ENCODE measurements around the gene FKBP1A.

The FKBP1A gene

DNA sequence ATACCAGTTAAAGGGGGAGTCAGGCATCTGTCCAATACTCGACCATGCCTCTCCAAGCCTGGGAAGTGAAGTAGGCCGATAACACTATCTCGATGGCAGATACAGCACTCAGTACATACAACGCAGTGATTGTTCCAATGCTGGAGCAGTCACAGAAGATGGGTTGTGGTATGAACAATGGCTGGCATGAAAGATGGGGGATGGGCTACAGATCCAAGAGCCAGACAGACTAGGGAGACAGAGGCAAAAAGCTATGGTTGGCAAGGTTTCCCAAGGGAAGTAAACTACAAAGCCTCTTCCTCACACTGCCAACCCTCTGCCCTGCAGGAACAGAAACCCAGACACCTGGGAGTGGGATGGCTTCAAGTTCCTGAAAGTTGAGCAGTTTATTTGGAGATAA lies 19.2 kb downstream of the FKBP1A start:
- Histone ChIP-seq H3K27ac (ENCODE audit: low read depth, low read length) (no peak overlapping the region), H3K4me3 (ENCODE audit: low read depth, low read length) (no peak overlapping the region), H3K27me3 (ENCODE audit: control insufficient read depth, insufficient read depth, low read length) (no peaks in the 10 kb centered on the region), H3K9ac (ENCODE audit: low read depth, low read length) (no peak overlapping the region), H3K36me3 (ENCODE audit: control insufficient read depth, insufficient read depth, low read length) (peaks cover 49% of the 10 kb centered on the region), H3K4me1 (ENCODE audit: control insufficient read depth, insufficient read depth, low read length) (peaks cover 9% of the 10 kb centered on the region; the same call in 1 of the 2 replicates), H3K9me3 (ENCODE audit: control insufficient read depth, insufficient read depth, low read length) (no peaks in the 10 kb centered on the region)

- H3K36me3 ChIP-seq (ENCODE audit: control insufficient read depth, insufficient read depth, low read length) = peaks cover 54% of the 10 kb centered on the region
- H3K27me3 ChIP-seq (ENCODE audit: control insufficient read depth, insufficient read depth, low read length) = no peaks in the 10 kb centered on the region
Measured at GRCh38 chr20:1373036-1373435, 19.8 kb downstream of the FKBP1A start.

DNA sequence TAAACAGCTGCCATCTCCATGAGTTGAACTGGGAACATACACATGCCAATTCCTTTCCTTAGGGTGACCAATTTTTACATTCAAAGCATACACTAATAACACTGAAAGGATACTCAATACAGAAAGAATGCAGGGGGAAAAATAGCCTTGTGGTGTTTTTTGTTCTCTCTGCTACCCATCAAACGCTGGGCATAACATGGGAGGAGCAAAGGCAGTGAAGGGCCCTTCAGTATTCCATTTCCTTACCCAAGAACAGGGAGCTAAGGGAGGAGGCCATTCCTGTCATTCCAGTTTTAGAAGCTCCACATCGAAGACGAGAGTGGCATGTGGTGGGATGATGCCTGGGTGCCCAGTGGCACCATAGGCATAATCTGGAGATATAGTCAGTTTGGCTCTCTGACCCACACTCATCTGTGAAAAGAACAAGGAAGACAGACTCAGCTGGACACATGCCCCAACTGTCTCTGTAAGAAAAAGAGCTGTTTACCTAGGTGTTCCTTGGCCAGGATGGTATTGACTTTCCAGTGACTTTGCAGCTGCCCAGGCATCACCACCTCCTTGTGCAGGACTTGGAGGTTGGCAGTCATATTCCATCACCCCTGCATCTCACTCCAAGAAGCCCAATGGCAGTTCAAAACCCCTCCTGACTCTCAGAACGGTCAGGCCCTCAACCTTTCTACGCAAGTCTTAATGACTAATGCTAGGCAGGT lies 20.9 kb downstream of the FKBP1A start:
- Histone ChIP-seq H3K9ac (ENCODE audit: low read depth, low read length) (no peak overlapping the region), H3K27ac (ENCODE audit: low read depth, low read length) (no peak overlapping the region), H3K36me3 (ENCODE audit: control insufficient read depth, insufficient read depth, low read length) (peaks cover 61% of the 10 kb centered on the region), H3K4me1 (ENCODE audit: control insufficient read depth, insufficient read depth, low read length) (no peaks in the 10 kb centered on the region), H3K9me3 (ENCODE audit: control insufficient read depth, insufficient read depth, low read length) (no peaks in the 10 kb centered on the region), H3K27me3 (ENCODE audit: control insufficient read depth, insufficient read depth, low read length) (no peaks in the 10 kb centered on the region), H3K4me3 (ENCODE audit: low read depth, low read length) (no peak overlapping the region)

More at GRCh38 chr20:1373036-1373435, 19.8 kb downstream of the FKBP1A start:
- no peak overlapping the region for H3K9ac ChIP-seq (ENCODE audit: low read depth, low read length)
- H3K9me3 ChIP-seq (ENCODE audit: control insufficient read depth, insufficient read depth, low read length) = no peaks in the 10 kb centered on the region
- no peak overlapping the region for H3K27ac ChIP-seq (ENCODE audit: low read depth, low read length)
- H3K4me3 ChIP-seq (ENCODE audit: low read depth, low read length) = no peak overlapping the region
- peaks cover 6% of the 10 kb centered on the region; the same call in 1 of the 2 replicates for H3K4me1 ChIP-seq (ENCODE audit: control insufficient read depth, insufficient read depth, low read length)

GRCh38 chr20:1371202-1371782 lies 21.6 kb downstream of the FKBP1A start:
- Histone ChIP-seq H3K9me3 (ENCODE audit: control insufficient read depth, insufficient read depth, low read length) (no peaks in the 10 kb centered on the region), H3K27me3 (ENCODE audit: control insufficient read depth, insufficient read depth, low read length) (no peaks in the 10 kb centered on the region), H3K36me3 (ENCODE audit: control insufficient read depth, insufficient read depth, low read length) (peaks cover 61% of the 10 kb centered on the region), H3K9ac (ENCODE audit: low read depth, low read length) (no peak overlapping the region), H3K27ac (ENCODE audit: low read depth, low read length) (no peak overlapping the region), H3K4me3 (ENCODE audit: low read depth, low read length) (no peak overlapping the region), H3K4me1 (ENCODE audit: control insufficient read depth, insufficient read depth, low read length) (no peaks in the 10 kb centered on the region)

- peaks cover 61% of the 10 kb centered on the region for H3K36me3 ChIP-seq (ENCODE audit: control insufficient read depth, insufficient read depth, low read length)
- no peak overlapping the region for H3K4me3 ChIP-seq (ENCODE audit: low read depth, low read length)
- no peaks in the 10 kb centered on the region for H3K9me3 ChIP-seq (ENCODE audit: control insufficient read depth, insufficient read depth, low read length)
- no peaks in the 10 kb centered on the region for H3K4me1 ChIP-seq (ENCODE audit: control insufficient read depth, insufficient read depth, low read length)
- H3K27ac ChIP-seq (ENCODE audit: low read depth, low read length) = no peak overlapping the region
- H3K27me3 ChIP-seq (ENCODE audit: control insufficient read depth, insufficient read depth, low read length) = no peaks in the 10 kb centered on the region
- H3K9ac ChIP-seq (ENCODE audit: low read depth, low read length) = no peak overlapping the region
Measured at GRCh38 chr20:1370548-1371110, 22.2 kb downstream of the FKBP1A start.

- H3K4me1 ChIP-seq (ENCODE audit: control insufficient read depth, insufficient read depth, low read length) = no peaks in the 10 kb centered on the region
- no peaks in the 10 kb centered on the region for H3K27me3 ChIP-seq (ENCODE audit: control insufficient read depth, insufficient read depth, low read length)
- H3K27ac ChIP-seq (ENCODE audit: low read depth, low read length) = no peak overlapping the region
- H3K4me3 ChIP-seq (ENCODE audit: low read depth, low read length) = no peak overlapping the region
- H3K9me3 ChIP-seq (ENCODE audit: control insufficient read depth, insufficient read depth, low read length) = no peaks in the 10 kb centered on the region
- peaks cover 61% of the 10 kb centered on the region for H3K36me3 ChIP-seq (ENCODE audit: control insufficient read depth, insufficient read depth, low read length)
- H3K9ac ChIP-seq (ENCODE audit: low read depth, low read length) = no peak overlapping the region
Measured at GRCh38 chr20:1369970-1370369, 22.9 kb downstream of the FKBP1A start.

- H3K9me3 ChIP-seq (ENCODE audit: control insufficient read depth, insufficient read depth, low read length) = no peaks in the 10 kb centered on the region
- no peaks in the 10 kb centered on the region for H3K4me1 ChIP-seq (ENCODE audit: control insufficient read depth, insufficient read depth, low read length)
- no peak overlapping the region for H3K27ac ChIP-seq (ENCODE audit: low read depth, low read length)
- H3K9ac ChIP-seq (ENCODE audit: low read depth, low read length) = no peak overlapping the region
- H3K36me3 ChIP-seq (ENCODE audit: control insufficient read depth, insufficient read depth, low read length) = peaks cover 50% of the 10 kb centered on the region
- no peaks in the 10 kb centered on the region for H3K27me3 ChIP-seq (ENCODE audit: control insufficient read depth, insufficient read depth, low read length)
- no peak overlapping the region for H3K4me3 ChIP-seq (ENCODE audit: low read depth, low read length)
Measured at GRCh38 chr20:1368448-1369199, 24.2 kb downstream of the FKBP1A start.

- no peak overlapping the region for H3K27ac ChIP-seq (ENCODE audit: low read depth, low read length)
- no peaks in the 10 kb centered on the region for H3K4me1 ChIP-seq (ENCODE audit: control insufficient read depth, insufficient read depth, low read length)
- peaks cover 40% of the 10 kb centered on the region for H3K36me3 ChIP-seq (ENCODE audit: control insufficient read depth, insufficient read depth, low read length)
- H3K4me3 ChIP-seq (ENCODE audit: low read depth, low read length) = no peak overlapping the region
- no peak overlapping the region for H3K9ac ChIP-seq (ENCODE audit: low read depth, low read length)
- no peaks in the 10 kb centered on the region for H3K9me3 ChIP-seq (ENCODE audit: control insufficient read depth, insufficient read depth, low read length)
- H3K27me3 ChIP-seq (ENCODE audit: control insufficient read depth, insufficient read depth, low read length) = no peaks in the 10 kb centered on the region
Measured at GRCh38 chr20:1367479-1367878, 25.4 kb downstream of the FKBP1A start.

- Histone ChIP-seq H3K27ac (ENCODE audit: low read depth, low read length) (no peak overlapping the region), H3K9me3 (ENCODE audit: control insufficient read depth, insufficient read depth, low read length) (no peaks in the 10 kb centered on the region), H3K9ac (ENCODE audit: low read depth, low read length) (no peak overlapping the region), H3K27me3 (ENCODE audit: control insufficient read depth, insufficient read depth, low read length) (no peaks in the 10 kb centered on the region), H3K4me3 (ENCODE audit: low read depth, low read length) (no peak overlapping the region), H3K36me3 (ENCODE audit: control insufficient read depth, insufficient read depth, low read length) (peaks cover 29% of the 10 kb centered on the region), H3K4me1 (ENCODE audit: control insufficient read depth, insufficient read depth, low read length) (no peaks in the 10 kb centered on the region)
Measured at GRCh38 chr20:1364106-1364505, 28.7 kb downstream of the FKBP1A start.

DNA sequence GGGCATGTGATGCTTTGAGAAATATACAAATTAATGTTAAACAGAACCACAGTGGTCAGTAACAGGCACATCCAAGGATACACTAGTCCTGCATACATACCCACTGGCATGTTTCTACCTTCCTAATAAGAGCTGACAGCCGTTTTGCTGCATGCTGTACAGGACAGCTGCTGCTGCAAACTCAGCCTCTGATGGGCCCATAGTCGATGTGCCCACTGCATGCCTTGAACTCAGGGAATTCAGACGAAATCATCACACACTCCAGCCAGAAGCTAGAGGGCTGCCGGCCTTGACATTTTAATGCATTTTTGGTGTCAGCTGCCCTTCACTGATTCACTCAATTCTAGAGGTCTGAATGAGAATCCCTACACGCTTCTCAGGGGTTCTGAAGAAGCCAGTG lies 29.3 kb downstream of the FKBP1A start:
- H3K9ac ChIP-seq (ENCODE audit: low read depth, low read length) = no peak overlapping the region

GRCh38 chr20:1362484-1362883 lies 30.4 kb downstream of the FKBP1A start:
- no peak overlapping the region for H3K27ac ChIP-seq (ENCODE audit: low read depth, low read length)

More for the DNA sequence above, 29.3 kb downstream of the FKBP1A start:
- Histone ChIP-seq H3K36me3 (ENCODE audit: control insufficient read depth, insufficient read depth, low read length) (peaks cover 29% of the 10 kb centered on the region), H3K4me1 (ENCODE audit: control insufficient read depth, insufficient read depth, low read length) (no peaks in the 10 kb centered on the region), H3K27me3 (ENCODE audit: control insufficient read depth, insufficient read depth, low read length) (no peaks in the 10 kb centered on the region), H3K4me3 (ENCODE audit: low read depth, low read length) (no peak overlapping the region), H3K27ac (ENCODE audit: low read depth, low read length) (no peak overlapping the region), H3K9me3 (ENCODE audit: control insufficient read depth, insufficient read depth, low read length) (no peaks in the 10 kb centered on the region)

More at GRCh38 chr20:1362484-1362883, 30.4 kb downstream of the FKBP1A start:
- no peaks in the 10 kb centered on the region for H3K27me3 ChIP-seq (ENCODE audit: control insufficient read depth, insufficient read depth, low read length)
- no peaks in the 10 kb centered on the region for H3K9me3 ChIP-seq (ENCODE audit: control insufficient read depth, insufficient read depth, low read length)
- H3K4me3 ChIP-seq (ENCODE audit: low read depth, low read length) = no peak overlapping the region
- no peak overlapping the region for H3K9ac ChIP-seq (ENCODE audit: low read depth, low read length)
- no peaks in the 10 kb centered on the region for H3K4me1 ChIP-seq (ENCODE audit: control insufficient read depth, insufficient read depth, low read length)
- H3K36me3 ChIP-seq (ENCODE audit: control insufficient read depth, insufficient read depth, low read length) = peaks cover 18% of the 10 kb centered on the region

Data from HUES48 (cell line).